Tibial artery (tissue), 4 donors: ENCODE data around the gene DNASE1L2.
"Not testable (repeated sequence)": the region's sequence is repeated elsewhere in the genome, so short reads cannot be mapped to it uniquely, and the experiment has no call there.

Experiments used
- DNase-seq, 2 donors: peaks; one replicate each; pipeline ENCODE4 v3.0.0-alpha.2; 2019
- H3K27ac ChIP-seq, 2 donors: fragments of 200-600 bp; sonication (generic) in 1 of 2; 1 replicate in 1 of 2; 2 replicates in 1 of 2; pipeline ENCODE4 v1.5.1; 2018 to 2019; ENCODE audit warnings: mild to moderate bottlenecking in 1 of 2
- H3K27me3 ChIP-seq, 2 donors: fragments of 200-600 bp; sonication (generic) in 1 of 2; one replicate each; pipeline versions ENCODE4 v1.5.1 to v1.6.0; 2016 to 2019
- H3K36me3 ChIP-seq, 3 donors: fragments of 200-600 bp; sonication (generic) in 2 of 3; one replicate each; pipeline ENCODE4 v1.5.1; 2016 to 2019; ENCODE audit warnings: mild to moderate bottlenecking in 2 of 3
- H3K4me1 ChIP-seq, 4 donors: fragments of 200-600 bp; sonication (generic) in 2 of 4; 1 replicate in 3 of 4; 2 replicates in 1 of 4; pipeline ENCODE4 v1.5.1; 2016 to 2019
- H3K4me3 ChIP-seq, 2 donors: fragments of 200-600 bp; sonication (generic) in 1 of 2; 1 replicate in 1 of 2; 2 replicates in 1 of 2; pipeline ENCODE4 v1.5.1; 2018 to 2019; ENCODE audit warnings: mild to moderate bottlenecking in 2 of 2
- H3K9me3 ChIP-seq, 3 donors: fragments of 200-600 bp; sonication (generic) in 1 of 3; one replicate each; pipeline ENCODE4 v1.5.1; 2016 to 2019
- intact Hi-C: fragments of 100-400 bp; cut with DNase I; formaldehyde crosslinking; loops from one replicate; pipeline ENCODE4 v1.15.0; 2023; ENCODE audit warnings: low total_unique reads
- TF ChIP-seq, protein P1 (sequence below), 2 experiments: fragments of 200-600 bp in 1 of 2; fragments of 450-650 bp in 1 of 2; IDR thresholded peaks; one replicate each; pipeline ENCODE4 v1.5.1; 2017 to 2019; ENCODE audit warnings: antibody characterized with exemption in 2 of 2, mild to moderate bottlenecking in 1 of 2, moderate library complexity in 1 of 2

DNASE1L2 gene

DNA sequence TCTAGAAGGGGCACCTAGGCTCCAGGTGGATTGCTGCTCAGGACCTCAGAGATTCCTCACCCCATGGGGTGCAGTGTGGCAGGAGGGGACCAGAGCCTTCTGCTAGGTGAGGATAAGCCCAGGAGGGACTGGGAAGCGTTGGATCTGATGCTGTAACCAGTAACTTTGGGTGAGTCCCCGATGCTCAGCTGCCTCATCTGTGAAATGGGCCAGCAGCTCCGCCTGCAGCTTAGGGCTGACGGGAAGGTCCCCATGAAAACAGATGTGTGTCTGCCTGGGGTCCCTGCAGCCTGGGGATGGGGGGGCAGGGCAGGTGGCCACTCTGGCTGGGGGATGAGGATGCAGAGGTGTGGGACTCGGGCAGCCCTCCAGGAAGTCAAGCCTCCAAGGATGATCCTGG is 37.1 kb upstream of the DNASE1L2 start:
- DNase-seq, result no peak
- intact Hi-C loops, result no loop called here
- H3K9me3 ChIP-seq, result no peaks in the 10 kb centered on the region
- H3K4me1 ChIP-seq, result peaks cover 0 to 21% (median 16%) of the 10 kb centered on the region in 4 donors
- TF ChIP-seq, protein P1, sequence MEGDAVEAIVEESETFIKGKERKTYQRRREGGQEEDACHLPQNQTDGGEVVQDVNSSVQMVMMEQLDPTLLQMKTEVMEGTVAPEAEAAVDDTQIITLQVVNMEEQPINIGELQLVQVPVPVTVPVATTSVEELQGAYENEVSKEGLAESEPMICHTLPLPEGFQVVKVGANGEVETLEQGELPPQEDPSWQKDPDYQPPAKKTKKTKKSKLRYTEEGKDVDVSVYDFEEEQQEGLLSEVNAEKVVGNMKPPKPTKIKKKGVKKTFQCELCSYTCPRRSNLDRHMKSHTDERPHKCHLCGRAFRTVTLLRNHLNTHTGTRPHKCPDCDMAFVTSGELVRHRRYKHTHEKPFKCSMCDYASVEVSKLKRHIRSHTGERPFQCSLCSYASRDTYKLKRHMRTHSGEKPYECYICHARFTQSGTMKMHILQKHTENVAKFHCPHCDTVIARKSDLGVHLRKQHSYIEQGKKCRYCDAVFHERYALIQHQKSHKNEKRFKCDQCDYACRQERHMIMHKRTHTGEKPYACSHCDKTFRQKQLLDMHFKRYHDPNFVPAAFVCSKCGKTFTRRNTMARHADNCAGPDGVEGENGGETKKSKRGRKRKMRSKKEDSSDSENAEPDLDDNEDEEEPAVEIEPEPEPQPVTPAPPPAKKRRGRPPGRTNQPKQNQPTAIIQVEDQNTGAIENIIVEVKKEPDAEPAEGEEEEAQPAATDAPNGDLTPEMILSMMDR (IDR thresholded peaks at IDR 0.05), result no peak
- H3K27me3 ChIP-seq, result peaks cover 2 to 46% of the 10 kb centered on the region in 2 donors
- no peaks in the 10 kb centered on the region for H3K36me3 ChIP-seq
- H3K27ac ChIP-seq, result no peak overlapping the region
- no peak overlapping the region for H3K4me3 ChIP-seq

DNA sequence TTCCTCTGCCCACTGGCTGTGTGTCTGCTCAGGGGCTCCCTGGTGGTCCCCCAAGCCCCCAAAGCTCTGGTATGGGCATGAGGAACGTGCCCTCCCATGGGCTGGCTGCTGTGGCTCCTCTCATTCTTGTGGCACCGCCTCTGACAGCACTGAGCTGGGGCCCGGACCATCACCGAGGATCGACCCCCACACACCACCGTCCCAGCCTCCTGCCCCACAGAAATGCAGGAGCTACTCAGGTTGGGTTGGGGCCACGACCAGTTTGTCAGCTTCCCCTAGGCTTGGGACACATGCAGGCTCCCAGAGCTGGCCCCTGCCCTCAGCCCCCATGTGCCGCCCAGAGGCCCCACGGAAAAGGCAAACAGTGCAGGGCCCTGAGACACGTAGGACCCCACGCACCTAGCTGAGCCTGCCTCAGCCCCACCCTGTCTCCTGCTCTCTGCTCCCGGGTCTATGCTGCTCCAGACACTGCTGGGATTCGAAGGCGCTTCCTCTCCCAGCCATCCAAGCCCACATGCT is 36.6 kb upstream of the DNASE1L2 start:
- H3K4me3 ChIP-seq, result no peak overlapping the region
- no peaks in the 10 kb centered on the region for H3K9me3 ChIP-seq
- H3K4me1 ChIP-seq, result peaks cover 0 to 23% (median 16%) of the 10 kb centered on the region in 4 donors
- H3K36me3 ChIP-seq, result no peaks in the 10 kb centered on the region
- TF ChIP-seq, protein P1 (IDR thresholded peaks at IDR 0.05), result no peak
- H3K27ac ChIP-seq, result no peak overlapping the region
- intact Hi-C loops, result no loop called here
- H3K27me3 ChIP-seq, result peaks cover 2 to 41% of the 10 kb centered on the region in 2 donors
- DNase-seq, result no peak

- TF ChIP-seq, protein P1 (IDR thresholded peaks at IDR 0.05), result no peak
- Histone ChIP-seq H3K9me3 (no peaks in the 10 kb centered on the region), H3K36me3 (no peaks in the 10 kb centered on the region), H3K4me3 (no peak overlapping the region), H3K4me1 (peaks cover 0 to 22% (median 12%) of the 10 kb centered on the region in 4 donors), H3K27ac (no peak overlapping the region), H3K27me3 (peaks cover 2 to 34% of the 10 kb centered on the region in 2 donors)
- DNase-seq, result no peak
- intact Hi-C loops, result no loop called here
These were observed 35.9 kb upstream of the DNASE1L2 start for GRCh38 chr16:2200313-2200712.

DNA sequence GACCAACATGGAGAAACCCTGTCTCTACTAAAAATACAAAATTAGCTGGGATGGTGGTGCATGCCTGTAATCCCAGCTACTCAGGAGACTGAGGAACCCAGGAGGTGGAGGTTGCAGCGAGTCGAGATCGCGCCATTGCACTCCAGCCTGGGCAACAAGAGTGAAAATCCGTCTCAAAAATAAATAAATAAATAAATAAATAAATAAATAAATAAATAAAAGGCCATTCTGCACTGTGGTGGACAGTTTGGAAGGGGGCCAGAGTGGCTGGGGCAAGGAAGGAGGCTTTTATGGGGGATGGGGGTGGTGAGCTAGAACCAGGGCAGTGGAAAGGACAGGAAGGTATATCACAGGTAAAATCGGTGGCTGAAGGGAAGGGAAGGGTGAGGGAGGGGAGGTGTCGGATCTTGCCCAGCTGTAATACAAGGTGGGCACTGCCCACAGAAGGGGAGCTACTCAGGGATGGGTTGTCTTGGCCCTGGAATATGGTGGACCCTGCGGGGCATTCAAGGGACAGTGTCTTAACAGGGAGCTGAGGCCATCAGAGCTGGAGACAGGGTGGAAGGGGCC is 33.0 kb upstream of the DNASE1L2 start:
- H3K27ac ChIP-seq, H3K9me3 ChIP-seq, DNase-seq, H3K4me3 ChIP-seq, intact Hi-C loops: not testable (repeated sequence)
- Histone ChIP-seq H3K27me3 (peaks cover 0 to 10% of the 10 kb centered on the region in 2 donors), H3K36me3 (peaks cover 9 to 17% (median 10%) of the 10 kb centered on the region in 3 donors), H3K4me1 (peaks cover 0 to 18% (median 13%) of the 10 kb centered on the region in 4 donors)

DNA sequence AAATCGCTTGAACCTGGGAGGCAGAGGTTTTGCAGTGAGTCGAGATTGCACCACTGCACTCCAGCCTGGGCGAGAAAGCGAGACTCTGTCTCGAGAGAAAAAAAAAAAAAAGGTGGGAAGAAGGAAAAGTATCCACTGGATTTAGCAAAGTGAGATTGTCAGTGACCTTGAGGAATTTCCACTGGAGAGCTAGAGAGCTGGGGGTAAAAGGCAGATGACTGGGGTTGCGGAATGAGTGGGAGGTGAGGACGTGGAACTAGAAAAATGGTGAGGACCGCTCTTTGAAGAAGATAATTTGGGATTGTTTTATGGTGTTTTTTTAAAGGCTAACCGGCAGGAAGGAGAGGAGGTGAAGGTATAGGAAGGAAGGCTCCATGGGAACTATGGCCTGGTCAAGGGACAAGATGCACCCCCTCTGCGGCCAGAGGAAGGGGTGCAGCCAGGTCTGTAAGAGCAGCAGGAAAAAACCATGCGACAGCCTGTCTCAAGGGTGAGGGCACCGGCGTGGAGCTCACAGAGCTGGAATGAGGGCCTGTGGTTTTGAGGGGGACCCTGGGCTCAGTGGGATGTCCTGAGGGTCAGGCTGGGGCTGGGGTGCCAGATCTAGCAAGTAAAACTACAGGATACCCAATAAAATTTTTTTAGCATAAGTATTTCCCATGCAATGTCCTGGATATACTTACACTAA is 31.7 kb upstream of the DNASE1L2 start:
- H3K27me3 ChIP-seq, result peaks cover 0 to under 1% of the 10 kb centered on the region in 2 donors
- TF ChIP-seq, protein P1 (IDR thresholded peaks at IDR 0.05), result no peak
- no peaks in the 10 kb centered on the region for H3K9me3 ChIP-seq
- intact Hi-C loops, result no loop called here
- peaks cover 0 to 18% (median 13%) of the 10 kb centered on the region in 4 donors for H3K4me1 ChIP-seq
- H3K27ac ChIP-seq, result peak overlapping the region; percentile 94 to 95
- peak overlapping the region; percentile 68 to 75 for H3K4me3 ChIP-seq
- peaks cover 18 to 30% (median 24%) of the 10 kb centered on the region in 3 donors for H3K36me3 ChIP-seq
- no peak for DNase-seq
